ENCODE measurements around the gene GOLGA8J. TPM values are rescaled to one million over a fixed set of nuclear protein-coding genes. Genes with fewer than 3 reads are reported as not detected.
"Not testable (repeated sequence)": the region's sequence is repeated elsewhere in the genome, so short reads cannot be mapped to it uniquely, and the experiment has no call there.

Gene GOLGA8J
- polyA plus RNA-seq, 1 of the 3 experiments (the other 2 are of a cell fraction) = not detected

GRCh38 chr15:30044377-30044776 is 38.4 kb upstream of the GOLGA8J start:
- Histone ChIP-seq H3F3A (replicated peaks; ENCODE audit: insufficient read depth) (no peaks in the 10 kb centered on the region), H4K20me1 (ENCODE audit: insufficient read depth) (no peaks in the 10 kb centered on the region), H2AFZ (ENCODE audit: low read depth) (no peak overlapping the region), H3K4me2 (no peak overlapping the region), H3K4me1 (ENCODE audit: control insufficient read depth in 1 of 2, insufficient read depth in 2 of 2, low read depth in 1 of 2, low read length in 1 of 2) (peaks cover 0 to 4% of the 10 kb centered on the region in 2 experiments; a peak in 2 of 4 replicates), H3K27ac (ENCODE audit: low read depth in 2 of 2, low read length in 1 of 2) (no peak overlapping the region), H3K9me2 (no peaks in the 10 kb centered on the region), H3K36me3 (replicated peaks in 1 of 2; ENCODE audit: control insufficient read depth in 1 of 2, insufficient read depth in 2 of 2, low read length in 1 of 2) (no peaks in the 10 kb centered on the region), H3K27me3 (ENCODE audit: insufficient read depth) (no peaks in the 10 kb centered on the region), H3K4me3 (ENCODE audit: low read depth in 2 of 2, low read length in 1 of 2) (no peak overlapping the region), H3K79me2 (ENCODE audit: insufficient read depth) (no peaks in the 10 kb centered on the region), H3K9me3 (no peaks in the 10 kb centered on the region), H3K9ac (no peak overlapping the region)
- no peak for DNase-seq
- CTCF ChIA-PET = interaction anchor here (1.4 to 2.0 kb wide), 4 partner anchors 10 to 295 kb away, joined by 3 to 16 read pairs (median 7); no protein-coding TSS in a partner anchor
- POLR2A ChIA-PET = no interaction called here
- TF ChIP-seq POLR2AphosphoS5 (IDR thresholded peaks at IDR 0.05; ENCODE audit: low read depth, low read length) = no peak
- TF ChIP-seq EZH2phosphoT487 (IDR thresholded peaks at IDR 0.05; ENCODE audit: borderline replicate concordance, low read depth) = no peak
- no peak for TF ChIP-seq CHD2 (IDR thresholded peaks at IDR 0.05; ENCODE audit: low read length, partially characterized antibody)
- no peak for TF ChIP-seq MAX (IDR thresholded peaks at IDR 0.05; ENCODE audit: low read depth)
- TF ChIP-seq MEF2A (IDR thresholded peaks at IDR 0.05; ENCODE audit: borderline replicate concordance, low read depth) = no peak
- TF ChIP-seq ZBTB33 (IDR thresholded peaks at IDR 0.05; ENCODE audit: borderline replicate concordance, low read depth) = no peak
- TF ChIP-seq YY1 (IDR thresholded peaks at IDR 0.05; ENCODE audit: low read depth) = no peak
- TF ChIP-seq NFIC (IDR thresholded peaks at IDR 0.05; ENCODE audit: borderline replicate concordance) = no peak
- no peak for TF ChIP-seq RCOR1 (IDR thresholded peaks at IDR 0.05; ENCODE audit: low read length)
- TF ChIP-seq TCF12 (IDR thresholded peaks at IDR 0.05) = no peak
- TF ChIP-seq IRF3 (IDR thresholded peaks at IDR 0.05; ENCODE audit: low read depth, low read length) = no peak
- no peak for TF ChIP-seq CTCF (IDR thresholded peaks at IDR 0.05)
- no peak for TF ChIP-seq ELF1 (IDR thresholded peaks at IDR 0.05)
- no peak for TF ChIP-seq GATA2 (CRISPR knock-in tag; IDR thresholded peaks at IDR 0.05)
- no peak for TF ChIP-seq SMC3 (IDR thresholded peaks at IDR 0.05; ENCODE audit: low read depth, low read length)
- TF ChIP-seq USF1 (IDR thresholded peaks at IDR 0.05; ENCODE audit: borderline replicate concordance, low read depth) = no peak
- WGBS (ENCODE audit: low lambda C conversion rate) = 88% methylated on average over 24 of the region's 42 CpGs

GRCh38 chr15:30044826-30045225 is 37.9 kb upstream of the GOLGA8J start:
- 88% methylated on average over 17 of the region's 22 CpGs for WGBS (ENCODE audit: low lambda C conversion rate)
- POLR2A ChIA-PET; H4K20me1 ChIP-seq (ENCODE audit: insufficient read depth); H3K4me3 ChIP-seq (ENCODE audit: low read depth in 2 of 2, low read length in 1 of 2); H3K4me2 ChIP-seq; H3K27me3 ChIP-seq (ENCODE audit: insufficient read depth); H3K27ac ChIP-seq (ENCODE audit: low read depth in 2 of 2, low read length in 1 of 2); H3K9me3 ChIP-seq; H3K9me2 ChIP-seq; H3K4me1 ChIP-seq (ENCODE audit: control insufficient read depth in 1 of 2, insufficient read depth in 2 of 2, low read depth in 1 of 2, low read length in 1 of 2); H3K9ac ChIP-seq; H3K79me2 ChIP-seq (ENCODE audit: insufficient read depth); DNase-seq; H3F3A ChIP-seq (replicated peaks; ENCODE audit: insufficient read depth); H3K36me3 ChIP-seq (replicated peaks in 1 of 2; ENCODE audit: control insufficient read depth in 1 of 2, insufficient read depth in 2 of 2, low read length in 1 of 2); H2AFZ ChIP-seq (ENCODE audit: low read depth): not testable (repeated sequence)
- CTCF ChIA-PET = interaction anchor here (0.5 to 1.6 kb wide), 2 partner anchors 25 to 119 kb away, joined by 3 to 4 read pairs; no protein-coding TSS in a partner anchor

GRCh38 chr15:30045248-30046041 is 37.3 kb upstream of the GOLGA8J start:
- CTCF ChIA-PET = interaction anchor here (0.5 to 1.6 kb wide), 3 partner anchors 24 to 377 kb away, joined by 3 to 4 read pairs (median 3); no protein-coding TSS in a partner anchor
- POLR2A ChIA-PET = not testable (repeated sequence)

More at GRCh38 chr15:30045248-30046041, 37.3 kb upstream of the GOLGA8J start:
- not testable (repeated sequence) for H3K9me3 ChIP-seq; H3F3A ChIP-seq (replicated peaks; ENCODE audit: insufficient read depth); H4K20me1 ChIP-seq (ENCODE audit: insufficient read depth); H3K27ac ChIP-seq (ENCODE audit: low read depth in 2 of 2, low read length in 1 of 2); H3K4me2 ChIP-seq; DNase-seq; H3K36me3 ChIP-seq (replicated peaks in 1 of 2; ENCODE audit: control insufficient read depth in 1 of 2, insufficient read depth in 2 of 2, low read length in 1 of 2); H3K27me3 ChIP-seq (ENCODE audit: insufficient read depth); H3K9me2 ChIP-seq; H3K79me2 ChIP-seq (ENCODE audit: insufficient read depth); H3K9ac ChIP-seq; H3K4me1 ChIP-seq (ENCODE audit: control insufficient read depth in 1 of 2, insufficient read depth in 2 of 2, low read depth in 1 of 2, low read length in 1 of 2); H2AFZ ChIP-seq (ENCODE audit: low read depth); H3K4me3 ChIP-seq (ENCODE audit: low read depth in 2 of 2, low read length in 1 of 2)
- 74% methylated on average over 26 of the region's 26 CpGs for WGBS (ENCODE audit: low lambda C conversion rate)
